GM18907 (cell line): ENCODE measurements around the gene EPHA1.

Experiments
- ATAC-seq: cut with Tn5 transposase; IDR thresholded peaks from one replicate; pipeline ENCODE4 v1.9.1; 2021; ENCODE audit warnings: mild to moderate bottlenecking, moderate library complexity; ENCODE audit not compliant: unreplicated experiment

The EPHA1 gene

GRCh38 chr7:143354376-143354775 is 54.3 kb downstream of the EPHA1 start:
- ATAC-seq, result no peak

GRCh38 chr7:143352531-143353002 is 56.1 kb downstream of the EPHA1 start:
- ATAC-seq, result no peak

GRCh38 chr7:143351574-143351973 is 57.1 kb downstream of the EPHA1 start:
- ATAC-seq, result no peak

GRCh38 chr7:143351060-143351459 is 57.6 kb downstream of the EPHA1 start:
- ATAC-seq, result no peak

GRCh38 chr7:143347950-143348349 is 60.7 kb downstream of the EPHA1 start:
- no peak for ATAC-seq

- ATAC-seq, result no peak
Observed at GRCh38 chr7:143346018-143346417, 62.6 kb downstream of the EPHA1 start.

- peak; percentile 77 for ATAC-seq
Observed at GRCh38 chr7:143345428-143345900, 63.2 kb downstream of the EPHA1 start.

GRCh38 chr7:143343596-143343995 is 65.1 kb downstream of the EPHA1 start:
- ATAC-seq, result no peak

GRCh38 chr7:143341842-143342241 is 66.8 kb downstream of the EPHA1 start:
- ATAC-seq, result no peak
